HL-60 (cell line): ENCODE results near the gene ZNF142.

Source experiments
- CTCF ChIP-seq: IDR thresholded peaks from one replicate; pipeline ENCODE4 v1.5.1; 2011; ENCODE audit warnings: low read length, control low read depth, inconsistent platforms; ENCODE audit not compliant: insufficient read depth
- GABPA ChIP-seq: IDR thresholded peaks from 2 replicates; pipeline ENCODE4 v1.6.1; 2012; ENCODE audit warnings: low read depth
- POLR2AphosphoS5 ChIP-seq: IDR thresholded peaks from 2 replicates; pipeline ENCODE4 v1.6.1; 2012; ENCODE audit warnings: low read depth
- REST ChIP-seq: IDR thresholded peaks from 2 replicates; pipeline ENCODE4 v1.6.1; 2012; ENCODE audit warnings: low read depth; ENCODE audit not compliant: insufficient replicate concordance
- SPI1 ChIP-seq: IDR thresholded peaks from 2 replicates; pipeline ENCODE4 v1.6.1; 2012; ENCODE audit warnings: low read depth, mild to moderate bottlenecking, borderline replicate concordance

GRCh38 chr2:218643751-218644310 is 15.6 kb downstream of the ZNF142 start:
- TF ChIP-seq CTCF (no peak), POLR2AphosphoS5 (no peak), GABPA (no peak), REST (no peak), SPI1 (no peak)
